SK-N-MC (cell line): Measurements from ENCODE around the gene ITIH6.

Experiments used
- EZH2 ChIP-seq: fragments of 200-600 bp; sonication (generic); IDR thresholded peaks from one replicate; pipeline ENCODE4 v1.6.1; 2017; ENCODE audit warnings: antibody characterized with exemption
- FOXP2 ChIP-seq: optimal IDR thresholded peaks from 2 replicates; pipeline ENCODE3; 2011; ENCODE audit warnings: mild to moderate bottlenecking, moderate library complexity; ENCODE audit not compliant: insufficient read depth; ENCODE audit errors: extremely low read length, control extremely low read depth
- POLR2AphosphoS5 ChIP-seq: IDR thresholded peaks from 2 replicates; pipeline ENCODE4 v1.6.1; 2012; ENCODE audit warnings: mild to moderate bottlenecking, low read depth, low read length, borderline replicate concordance

DNA sequence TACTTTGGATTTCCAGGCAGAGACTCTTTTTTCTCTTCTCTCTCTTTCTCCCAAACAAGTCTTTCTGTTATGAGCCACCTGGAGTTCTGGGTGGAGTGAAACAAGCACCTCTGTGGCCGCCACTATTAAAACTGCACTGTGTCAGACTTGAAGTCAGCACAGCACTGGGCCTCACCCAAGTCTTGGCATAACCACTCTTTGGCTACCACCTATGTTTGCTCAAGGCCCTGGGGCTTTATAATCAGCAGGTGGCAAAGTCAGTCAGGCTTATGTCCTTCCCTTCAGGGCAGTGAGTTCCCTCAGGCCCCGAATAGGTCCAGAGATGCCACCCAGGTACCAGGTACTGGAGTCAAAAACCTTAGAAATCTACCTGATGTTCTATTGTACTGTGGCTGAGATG is 52.4 kb downstream of the ITIH6 start:
- no peak for TF ChIP-seq POLR2AphosphoS5
- no peak for TF ChIP-seq EZH2
- TF ChIP-seq FOXP2 = no peak
